ENCODE measurements around the gene SNED1. TPM values are rescaled to one million over a fixed set of nuclear protein-coding genes. Genes with fewer than 3 reads are reported as not detected.

Gene SNED1
- total RNA-seq, 1 experiment from 2014 or later, result not detected

DNA sequence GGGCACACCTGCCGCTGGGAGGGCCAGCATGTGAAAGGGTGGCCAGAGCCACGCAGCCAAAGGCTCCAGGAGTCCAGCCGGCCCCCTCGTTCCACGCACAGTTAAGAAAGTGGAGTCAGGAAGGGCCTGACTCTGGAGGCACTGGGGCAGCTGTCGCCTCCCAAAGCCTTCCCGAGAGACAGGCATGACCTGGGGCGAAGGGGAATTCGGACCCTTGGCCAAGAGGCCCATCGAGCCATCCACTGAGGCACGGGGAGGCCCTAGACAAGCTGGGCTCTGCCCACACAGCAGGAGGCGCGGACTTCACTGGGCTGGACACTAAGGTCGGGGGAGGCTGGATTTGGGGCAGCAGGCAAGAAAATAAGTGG, 38.5 kb upstream of the SNED1 start:
- DNase-seq (ENCODE audit: low spot score), result no peak

DNA sequence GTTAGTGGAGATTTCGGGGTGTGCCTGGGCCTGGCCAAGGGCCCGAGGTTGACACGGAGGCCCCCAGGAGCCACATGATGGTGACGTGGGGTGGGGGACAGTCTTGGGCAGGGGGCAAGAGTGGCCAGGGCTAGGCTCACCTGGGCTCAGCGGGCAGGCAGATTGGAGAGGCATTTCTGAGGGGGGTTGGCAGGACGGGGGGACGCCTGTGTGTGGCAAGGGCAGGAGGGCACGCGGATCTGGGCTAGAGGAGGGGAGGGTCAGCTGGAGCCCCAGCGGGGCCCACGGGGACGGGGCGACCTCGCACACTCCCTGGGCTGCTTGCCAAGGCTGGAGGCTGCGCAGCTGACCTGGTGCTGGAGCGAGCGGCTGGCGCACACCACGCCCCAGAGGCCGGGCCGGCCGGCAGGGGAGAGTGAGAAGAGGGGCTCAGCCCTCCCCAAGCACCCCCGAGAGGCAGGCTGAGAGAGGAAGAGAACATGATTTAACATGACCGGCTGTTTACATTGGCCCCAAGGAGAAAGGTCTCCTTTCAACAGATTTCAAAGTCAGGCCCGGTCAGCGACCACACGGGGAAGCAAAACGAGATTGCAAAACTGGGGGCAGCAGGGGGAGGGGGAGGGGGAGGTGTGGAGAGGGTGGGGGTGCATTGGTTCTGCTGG, 38.0 kb upstream of the SNED1 start:
- DNase-seq (ENCODE audit: low spot score), result no peak

DNA sequence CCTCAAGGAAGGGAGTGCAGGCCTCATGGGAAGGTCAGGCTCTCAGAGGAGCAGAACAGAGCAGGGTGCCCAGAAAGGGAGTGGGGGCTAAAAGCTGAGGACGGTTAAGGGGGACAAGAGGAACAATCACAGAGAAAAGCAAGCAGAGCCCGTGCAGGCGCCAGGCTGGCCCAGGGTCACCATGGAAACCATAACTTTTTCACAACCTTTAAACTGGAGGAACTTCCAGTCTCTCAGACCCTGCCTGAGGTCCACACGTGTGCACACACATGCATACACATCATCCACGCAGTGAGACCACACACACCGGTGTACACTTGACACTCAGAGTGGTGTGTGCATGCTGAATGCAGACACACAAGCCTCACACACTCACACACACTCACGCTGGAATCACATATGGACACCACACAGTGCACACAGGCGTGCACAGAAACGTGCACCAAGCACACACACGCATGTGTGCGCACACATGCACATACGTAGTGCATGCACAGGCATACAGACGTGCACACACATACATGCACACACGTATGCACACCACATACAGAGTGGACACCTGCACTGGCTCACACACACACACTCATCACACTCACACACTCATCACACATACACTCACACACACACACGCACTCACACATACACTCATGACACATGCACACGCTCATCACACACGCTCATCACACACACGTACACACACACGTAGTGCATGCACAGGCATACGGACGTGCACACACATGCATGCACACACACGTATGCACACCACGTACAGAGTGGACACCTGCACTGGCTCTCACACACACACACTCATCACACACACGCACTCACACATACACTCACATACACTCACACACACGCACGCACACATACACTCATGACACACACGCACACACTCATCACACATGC, 37.2 kb upstream of the SNED1 start:
- DNase-seq (ENCODE audit: low spot score), result no peak

DNA sequence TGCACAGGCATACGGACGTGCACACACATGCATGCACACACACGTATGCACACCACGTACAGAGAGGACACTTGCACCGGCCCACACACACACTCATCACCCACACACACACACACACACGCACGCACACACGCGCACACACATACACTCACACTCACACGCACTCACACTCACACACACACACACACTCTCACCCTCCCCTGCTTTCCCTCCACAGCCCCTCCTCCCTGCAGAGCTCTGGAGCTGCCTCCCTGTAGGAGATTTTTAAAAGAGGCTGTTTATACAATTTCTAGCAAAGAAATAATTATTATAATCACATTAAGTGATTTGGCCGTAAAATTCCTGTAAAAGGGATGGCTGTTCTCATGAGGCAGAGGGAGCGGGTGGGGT, 36.5 kb upstream of the SNED1 start:
- DNase-seq (ENCODE audit: low spot score), result no peak

DNA sequence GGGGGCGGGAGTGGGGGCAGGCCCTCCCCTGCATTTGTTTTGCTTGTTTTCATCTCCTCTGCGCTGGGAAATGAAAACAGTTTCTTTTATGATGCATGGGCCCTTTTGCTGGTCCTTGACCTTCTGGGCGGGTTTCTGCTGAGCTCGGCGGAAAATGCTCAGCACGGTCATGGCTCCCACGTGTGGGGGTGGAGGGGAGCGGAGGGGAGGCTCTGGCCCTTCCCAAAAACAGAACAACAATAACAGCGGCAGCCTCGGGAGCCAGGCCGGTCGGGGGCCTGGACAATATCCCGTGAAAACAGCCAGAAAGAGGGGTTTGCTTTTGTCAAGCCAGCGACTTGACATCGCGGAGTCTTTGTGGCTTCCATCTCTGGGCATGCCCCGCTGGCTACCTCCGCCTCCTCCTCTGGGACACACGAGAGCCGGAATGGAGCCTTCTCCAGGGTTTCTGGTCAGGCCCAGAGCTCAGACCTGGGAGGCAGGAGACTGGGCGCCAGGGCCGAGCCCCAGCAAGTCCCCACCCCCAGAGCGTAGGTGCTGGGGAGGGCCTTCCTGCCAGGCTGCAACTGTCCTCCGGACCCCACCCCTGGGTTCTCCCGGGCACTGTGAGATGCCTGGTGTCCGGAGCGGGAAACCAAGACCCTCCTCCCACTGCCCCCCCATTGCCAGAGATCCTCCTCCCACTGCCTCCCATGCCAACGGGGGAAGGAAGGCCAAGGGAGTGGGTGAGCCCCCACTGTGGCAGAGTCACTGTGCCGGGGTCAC, 35.9 kb upstream of the SNED1 start:
- DNase-seq (ENCODE audit: low spot score), result no peak

DNA sequence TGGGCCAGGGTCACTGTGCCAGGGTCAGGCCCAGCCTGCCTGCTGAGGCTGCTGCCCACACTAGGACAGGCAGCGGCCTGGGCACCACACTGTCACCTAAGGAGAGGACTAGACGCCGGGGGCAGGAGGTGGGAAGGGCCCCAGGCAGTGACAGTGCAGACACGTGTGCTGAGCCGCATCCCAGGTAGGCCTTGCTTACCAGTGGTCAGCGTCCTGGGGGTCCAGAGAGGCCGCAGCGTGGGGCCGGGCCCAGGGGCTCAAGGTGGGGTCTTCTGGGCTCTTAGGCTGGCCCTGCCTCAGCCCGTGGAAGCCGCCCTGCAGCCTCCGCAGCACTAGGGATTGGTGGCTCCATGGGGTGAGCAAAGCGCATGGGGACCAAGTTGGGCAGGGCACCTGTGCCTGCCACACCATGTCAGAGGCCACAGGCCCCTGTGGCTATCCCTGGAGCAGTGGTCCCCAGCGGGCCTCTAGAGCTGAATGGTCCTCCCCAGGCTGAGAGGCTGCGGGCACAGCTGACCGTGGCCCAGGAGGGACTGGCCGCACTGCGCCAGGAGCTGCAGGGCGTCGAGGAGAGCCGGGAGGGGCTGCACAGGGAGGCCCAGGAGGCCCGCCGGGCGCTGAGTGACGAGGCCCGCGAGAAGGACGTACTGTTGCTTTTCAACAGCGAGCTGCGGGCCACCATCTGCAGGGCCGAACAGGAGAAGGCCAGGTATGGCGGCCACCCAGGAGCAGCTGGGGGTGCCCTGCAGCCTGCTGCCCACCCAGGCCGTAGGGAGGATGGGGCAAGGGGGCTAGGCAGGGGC, 35.2 kb upstream of the SNED1 start:
- DNase-seq (ENCODE audit: low spot score), result no peak

DNA sequence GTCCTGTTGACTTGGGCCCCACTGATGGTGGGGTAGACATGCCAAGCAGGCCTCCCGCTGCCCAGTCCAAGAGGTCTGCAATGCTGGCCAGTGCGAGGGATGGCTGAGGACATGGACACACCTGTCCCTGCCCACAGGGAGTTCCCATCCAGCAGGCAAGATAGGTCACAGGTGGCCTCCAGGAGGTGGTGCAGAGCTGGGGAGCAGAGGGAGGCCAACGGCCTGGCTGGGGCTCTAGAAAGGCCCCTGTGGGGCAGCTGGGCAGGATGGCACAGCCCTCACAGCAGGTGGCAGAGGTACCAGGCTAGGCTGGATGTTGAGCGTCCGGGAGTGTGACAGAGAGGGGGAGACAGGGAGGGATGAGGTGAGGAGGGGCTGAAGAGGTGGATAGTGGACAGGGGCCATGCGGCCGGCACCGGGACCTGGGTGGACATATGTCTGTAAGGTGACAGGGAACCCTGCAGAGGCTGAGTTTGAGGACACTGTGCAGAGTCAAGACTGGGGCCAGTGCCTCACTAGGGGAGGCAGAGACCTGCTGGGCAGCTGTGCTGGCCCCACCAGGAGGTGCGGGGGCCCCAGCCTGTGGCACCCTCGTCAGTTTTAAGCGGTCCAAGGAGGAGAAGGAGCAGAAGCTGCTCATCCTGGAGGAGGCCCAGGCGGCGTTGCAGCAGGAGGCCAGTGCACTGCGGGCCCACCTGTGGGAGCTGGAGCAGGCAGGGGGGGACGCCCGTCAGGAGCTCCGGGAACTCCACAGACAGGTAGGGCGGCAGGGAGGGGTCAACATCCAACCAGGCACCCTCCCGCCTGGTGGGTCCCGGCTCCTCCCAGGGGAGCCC, 34.3 kb upstream of the SNED1 start:
- no peak for DNase-seq (ENCODE audit: low spot score)

DNA sequence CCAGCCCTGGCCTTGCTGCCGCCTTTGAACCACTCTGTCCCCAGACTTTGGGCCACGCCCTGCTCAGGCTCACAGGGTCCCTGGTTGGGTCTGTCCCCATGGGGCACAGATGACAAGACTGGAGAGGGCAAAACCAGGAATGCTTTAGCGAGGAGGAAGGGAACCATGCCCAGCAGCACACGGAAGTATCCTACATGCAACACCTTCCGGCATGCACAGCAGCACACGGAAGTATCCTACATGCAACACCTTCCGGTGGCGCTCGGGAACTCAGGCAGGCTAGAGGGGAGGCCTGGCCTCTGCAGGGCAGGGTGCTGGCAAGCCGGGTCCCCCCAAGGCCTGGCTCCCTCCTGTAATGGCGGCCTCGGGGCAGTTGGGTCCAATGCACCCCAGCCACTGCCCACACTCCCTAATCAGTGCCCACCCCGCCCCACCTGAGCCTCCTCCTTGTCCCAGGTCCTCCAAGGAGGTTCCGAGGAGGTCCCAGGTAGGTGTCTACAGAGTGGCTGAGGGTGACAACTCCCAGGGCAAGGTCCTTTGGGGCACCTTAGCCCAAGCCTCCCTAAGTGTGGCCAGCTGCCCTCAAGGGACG, 33.6 kb upstream of the SNED1 start:
- no peak for DNase-seq (ENCODE audit: low spot score)

DNA sequence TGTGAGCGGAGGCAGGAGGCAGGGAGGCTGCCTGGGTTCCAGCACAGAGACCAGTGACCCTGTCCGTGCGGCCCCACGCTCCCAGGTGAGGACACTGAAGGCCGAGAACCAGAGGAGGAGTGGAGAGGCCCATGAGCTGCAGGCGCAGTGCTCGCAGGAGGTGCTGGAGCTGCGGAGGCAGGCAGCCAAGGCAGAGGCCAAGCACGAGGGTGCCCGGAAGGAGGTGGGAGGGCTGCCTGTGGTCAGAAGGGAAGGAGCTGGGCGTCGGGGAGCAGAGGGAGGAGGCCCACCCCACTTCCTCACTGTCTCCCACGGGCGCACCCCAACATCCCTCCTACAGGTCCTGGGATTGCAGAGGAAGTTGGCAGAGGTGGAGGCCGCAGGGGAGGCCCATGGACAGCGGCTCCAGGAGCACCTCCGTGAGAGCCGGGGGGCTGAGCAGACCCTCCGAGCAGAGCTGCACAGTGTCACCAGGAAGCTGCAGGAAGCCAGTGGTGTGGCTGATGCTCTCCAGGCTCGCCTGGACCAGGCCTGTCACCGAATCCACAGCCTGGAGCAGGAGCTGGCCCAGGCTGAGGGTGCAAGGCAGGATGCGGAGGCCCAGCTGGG, 33.0 kb upstream of the SNED1 start:
- DNase-seq (ENCODE audit: low spot score), result no peak

DNA sequence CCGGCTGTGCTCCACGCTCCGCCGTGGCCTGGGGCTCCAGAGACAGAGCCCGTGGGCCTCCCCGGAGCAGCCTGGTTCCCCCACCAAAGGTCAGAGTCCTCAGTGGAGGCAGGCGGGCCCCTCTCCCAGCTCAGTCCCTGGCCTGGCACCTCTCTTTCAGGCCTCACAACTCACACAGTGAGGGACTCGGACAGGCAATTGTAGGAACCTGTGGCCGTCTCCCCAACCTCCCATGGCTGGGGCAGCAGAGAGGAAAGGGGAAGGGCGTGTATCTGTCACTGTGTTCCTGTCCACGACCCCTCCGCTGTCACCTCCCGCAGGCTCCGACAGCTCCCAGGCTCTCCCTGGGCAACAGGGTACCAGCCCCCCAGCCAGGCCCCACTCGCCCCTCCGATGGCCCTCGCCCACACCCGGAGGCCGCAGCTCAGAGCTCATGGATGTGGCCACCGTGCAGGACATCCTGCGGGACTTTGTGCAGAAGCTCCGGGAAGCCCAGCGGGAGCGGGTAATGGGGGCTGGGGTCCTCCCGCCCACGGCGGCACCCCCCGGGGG, 32.4 kb upstream of the SNED1 start:
- DNase-seq (ENCODE audit: low spot score), result no peak

DNA sequence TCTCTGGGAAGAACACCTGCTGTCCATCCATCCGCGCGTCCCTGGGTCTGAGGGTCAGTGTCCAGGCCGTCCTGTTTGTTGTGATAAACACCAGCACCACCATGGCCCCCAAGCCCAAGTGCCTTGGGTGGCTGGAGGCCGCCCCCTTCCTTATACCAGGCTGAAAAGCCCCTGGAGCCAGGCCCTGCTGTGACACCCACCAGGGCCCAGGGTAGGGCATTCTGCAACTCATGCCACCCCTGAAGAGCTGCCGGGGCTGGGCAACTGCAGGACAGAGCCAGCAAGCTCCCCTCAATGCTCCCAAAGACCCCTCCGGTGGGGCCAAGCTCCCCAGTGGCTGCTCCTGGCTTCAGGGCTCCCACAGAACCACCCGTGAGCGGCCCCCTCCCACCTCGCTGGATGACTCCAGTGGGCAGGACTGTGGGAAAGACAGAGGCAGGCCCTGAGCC, 31.9 kb upstream of the SNED1 start:
- DNase-seq (ENCODE audit: low spot score), result no peak

DNA sequence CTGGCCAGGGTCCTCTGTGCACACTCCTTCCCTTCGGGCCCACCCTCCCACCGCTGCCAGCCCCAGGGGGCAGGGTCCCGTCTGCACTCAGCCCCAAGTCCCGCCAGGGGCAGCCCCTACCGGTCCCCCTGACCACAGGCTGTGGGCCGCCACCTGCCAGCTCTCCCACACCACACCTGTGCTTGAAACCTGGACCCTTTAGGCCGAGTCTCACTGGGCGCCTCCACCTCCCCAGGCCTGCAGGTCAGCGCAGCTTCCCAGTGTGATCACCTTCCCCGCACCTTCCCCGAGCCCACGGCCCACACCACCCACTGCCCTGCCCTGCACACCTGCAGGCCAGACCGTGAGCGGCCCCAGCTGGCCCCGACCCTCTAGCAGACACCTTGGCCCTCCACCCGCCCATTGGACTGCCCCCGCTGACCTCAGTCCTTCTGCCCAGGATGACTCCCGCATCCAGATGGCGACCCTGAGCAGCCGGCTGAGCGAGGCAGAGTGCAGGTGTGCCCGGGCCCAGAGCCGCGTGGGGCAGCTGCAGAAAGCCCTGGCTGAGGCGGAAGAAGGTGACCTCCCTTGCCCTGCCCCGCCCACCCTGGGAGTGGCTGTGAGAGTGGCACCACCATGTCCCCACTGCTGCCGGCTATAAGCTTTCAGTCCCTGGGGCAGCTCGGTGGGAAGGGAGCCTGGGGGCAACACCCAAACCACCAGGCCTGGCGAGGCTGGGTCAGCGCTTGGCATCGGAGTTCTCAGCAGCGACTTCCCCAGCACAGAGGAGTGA, 31.3 kb upstream of the SNED1 start:
- no peak for DNase-seq (ENCODE audit: low spot score)

DNA sequence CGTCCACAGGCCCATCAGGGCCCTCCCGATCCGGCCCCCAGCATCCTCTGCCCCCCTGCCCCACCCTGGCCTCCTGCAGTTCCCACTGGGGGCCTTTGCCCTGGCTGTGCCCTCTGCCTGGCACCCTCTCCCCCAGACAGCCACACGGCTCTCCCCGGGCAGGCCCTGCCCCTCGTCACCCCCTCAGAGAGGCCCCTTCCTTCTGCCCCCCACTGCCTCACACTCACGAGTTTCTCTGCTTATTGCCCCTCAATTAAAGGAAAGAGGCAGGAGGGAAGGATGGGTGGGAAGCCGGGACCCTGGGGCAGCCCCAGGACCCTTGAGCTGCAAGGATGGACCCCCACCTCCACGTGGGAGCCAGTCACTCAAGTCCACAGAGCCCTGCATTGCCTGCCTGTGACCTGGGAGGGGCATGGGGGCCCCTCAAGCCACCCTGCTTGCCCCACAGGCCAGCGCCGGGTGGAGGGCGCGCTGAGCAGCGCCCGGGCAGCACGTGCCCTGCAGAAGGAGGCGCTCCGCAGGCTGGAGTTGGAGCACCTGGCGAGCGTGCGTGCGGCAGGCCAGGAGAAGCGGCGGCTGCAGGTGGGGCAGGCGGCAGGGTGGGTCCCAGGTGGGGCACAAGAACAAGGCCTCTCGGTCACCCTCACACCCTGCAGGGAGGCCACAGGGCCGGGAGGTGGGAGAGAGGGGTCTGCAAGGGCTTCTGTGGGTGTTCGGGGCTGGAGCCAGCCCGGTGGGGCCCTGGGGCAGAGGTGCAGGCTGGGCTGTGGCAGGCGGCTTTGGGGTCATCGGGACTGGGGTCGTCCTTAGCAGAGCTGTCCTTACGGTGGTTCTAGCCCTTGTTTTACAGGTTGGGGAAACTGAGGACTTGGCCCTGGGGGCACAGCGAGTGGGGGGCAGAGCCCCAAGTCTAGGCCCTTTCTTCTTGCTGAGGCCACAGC, 30.5 kb upstream of the SNED1 start:
- DNase-seq (ENCODE audit: low spot score), result no peak

DNA sequence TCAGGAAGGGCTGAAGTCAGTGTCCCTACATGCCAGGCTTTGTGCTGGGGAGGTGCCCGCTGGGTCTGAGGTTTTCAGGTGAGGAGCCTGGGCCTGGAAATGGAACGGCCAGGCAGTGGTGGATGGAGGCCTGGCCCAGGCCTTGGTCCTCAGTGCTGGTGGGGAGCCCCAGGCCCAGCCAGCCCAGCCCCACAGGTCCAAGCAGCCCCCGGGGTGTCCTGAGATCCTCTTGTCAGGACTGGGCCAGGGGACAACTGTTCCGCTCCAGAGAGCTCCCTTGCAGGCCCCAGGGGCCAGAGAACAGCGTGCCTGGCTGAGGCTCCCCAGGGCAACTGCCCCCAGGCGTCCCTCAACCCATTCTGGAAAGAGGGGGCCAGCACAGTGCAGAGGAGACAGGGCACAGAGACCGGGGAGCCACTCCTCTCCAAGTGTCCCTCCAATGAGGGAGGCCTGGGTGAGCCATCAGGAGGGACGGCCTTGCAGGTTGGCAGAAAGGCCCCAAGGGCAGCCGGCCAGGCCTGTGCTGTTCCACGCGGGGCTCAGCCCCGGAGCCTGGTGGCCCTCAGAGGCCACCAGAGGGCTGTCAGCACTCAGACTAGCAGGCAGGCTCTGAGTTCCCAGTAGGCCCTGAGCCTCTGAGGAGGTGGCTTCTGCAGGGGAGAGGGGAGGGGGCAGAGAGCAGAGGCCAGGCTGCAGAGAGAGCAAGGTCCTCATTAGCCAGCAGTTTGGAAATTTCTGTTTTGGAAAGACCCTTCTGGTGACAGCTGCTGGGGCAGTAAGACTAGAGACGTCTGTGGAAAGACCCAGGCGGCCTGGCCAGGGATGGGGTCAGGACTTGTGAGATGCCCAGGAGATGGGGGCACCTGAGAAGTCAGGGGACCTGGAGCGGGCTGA, 29.4 kb upstream of the SNED1 start:
- no peak for DNase-seq (ENCODE audit: low spot score)

DNA sequence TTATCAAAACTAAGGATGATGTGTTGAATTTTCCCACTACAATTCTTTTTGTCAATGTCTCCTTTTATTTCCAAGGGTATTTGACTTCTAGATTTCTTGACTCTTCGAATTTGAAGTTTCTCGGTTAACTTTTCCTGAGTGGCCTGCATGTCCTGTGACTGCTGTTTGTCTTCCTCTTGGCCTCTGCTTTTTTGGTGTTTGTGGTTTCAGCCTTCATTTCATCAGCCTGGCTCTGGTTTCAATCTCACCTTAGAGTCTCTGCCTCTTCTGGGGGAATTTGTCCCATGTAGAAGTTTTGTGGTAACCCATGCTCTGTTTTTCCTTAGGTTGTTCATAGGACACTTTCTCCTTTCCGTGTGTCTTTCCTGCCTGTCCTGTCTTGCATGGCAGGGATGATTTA, 28.3 kb upstream of the SNED1 start:
- no peak for DNase-seq (ENCODE audit: low spot score)

DNA sequence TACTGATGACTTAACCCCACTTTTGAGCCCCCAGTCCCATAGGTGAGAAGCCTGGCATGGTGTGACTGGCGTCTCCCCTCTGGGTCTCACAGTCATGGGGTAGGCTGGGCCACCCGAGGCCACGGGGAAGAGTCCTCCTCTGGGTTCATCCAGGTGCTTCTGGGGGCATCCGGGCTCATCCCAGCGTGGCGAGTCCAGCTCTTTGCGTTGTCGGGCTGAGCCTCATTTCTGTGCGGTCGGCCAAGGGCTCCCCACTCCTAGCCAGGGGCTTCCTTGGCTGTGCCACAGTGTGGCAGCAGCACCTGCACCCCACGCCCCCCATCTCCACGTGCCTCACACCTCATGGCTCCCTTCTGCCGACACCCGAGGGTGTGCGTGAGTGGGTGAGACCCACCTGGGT, 27.6 kb upstream of the SNED1 start:
- no peak for DNase-seq (ENCODE audit: low spot score)

DNA sequence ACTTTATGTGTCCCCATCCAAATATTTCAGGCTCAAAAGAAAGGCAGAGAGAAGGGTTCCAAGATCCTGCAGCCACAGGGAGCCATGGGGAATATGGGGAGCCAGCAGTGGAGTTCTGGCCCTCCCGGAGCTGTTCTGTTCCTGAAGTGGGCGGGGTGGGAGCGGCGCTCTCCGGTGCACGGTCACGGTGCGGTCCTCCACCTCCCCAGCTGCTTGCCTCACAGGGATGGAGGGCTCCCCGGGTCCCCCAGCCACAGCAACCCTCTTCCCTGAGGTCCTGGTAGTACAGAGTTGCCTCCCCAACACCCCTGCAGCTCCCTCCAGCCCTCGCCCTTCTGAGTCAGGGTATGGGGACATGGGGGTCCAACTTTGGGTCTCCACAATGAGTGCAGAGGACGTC, 26.2 kb upstream of the SNED1 start:
- DNase-seq (ENCODE audit: low spot score), result no peak

Measured in HT-29 (cell line).